Mesendoderm (in vitro differentiated cells): ENCODE results near the gene SCAI.

Experiments
- DNase-seq: peaks from one replicate; pipeline ENCODE4 v3.0.0; 2013
- H2AK5ac ChIP-seq: 2 replicates; pipeline ENCODE4 v1.6.1; 2013; ENCODE audit warnings: low read length, inconsistent platforms
- H2BK120ac ChIP-seq: 2 replicates; pipeline ENCODE4 v1.6.1; 2013; ENCODE audit warnings: low read depth, mild to moderate bottlenecking, low read length, moderate library complexity, mixed read lengths
- H2BK15ac ChIP-seq: replicated peaks from 2 replicates; pipeline ENCODE4 v1.6.1; 2013; ENCODE audit warnings: low read depth, mild to moderate bottlenecking, moderate library complexity
- H2BK5ac ChIP-seq: 2 replicates; pipeline ENCODE4 v1.6.1; 2013; ENCODE audit warnings: low read length, inconsistent platforms
- H3K18ac ChIP-seq: 2 replicates; pipeline ENCODE4 v1.6.1; 2013; ENCODE audit warnings: mild to moderate bottlenecking, low read length, mixed read lengths
- H3K23ac ChIP-seq: one replicate; pipeline ENCODE4 v1.6.1; 2013; ENCODE audit warnings: low read length
- H3K27ac ChIP-seq: 2 replicates; pipeline ENCODE4 v1.5.1; 2013; ENCODE audit warnings: low read depth, mild to moderate bottlenecking, inconsistent platforms, low read length, moderate library complexity
- H3K27me3 ChIP-seq: 2 replicates; pipeline ENCODE4 v1.6.1; 2013; ENCODE audit warnings: low read length, control low read depth, mild to moderate bottlenecking, inconsistent platforms; ENCODE audit not compliant: insufficient read depth, poor library complexity
- H3K36me3 ChIP-seq: 2 replicates; pipeline ENCODE4 v1.6.1; 2013; ENCODE audit warnings: low read length, inconsistent platforms; ENCODE audit not compliant: control insufficient read depth, insufficient read depth
- H3K4ac ChIP-seq: one replicate; pipeline ENCODE4 v1.6.1; 2013; ENCODE audit warnings: low read depth, mild to moderate bottlenecking, low read length, moderate library complexity
- H3K4me1 ChIP-seq: 2 replicates; pipeline ENCODE4 v1.6.1; 2013; ENCODE audit warnings: low read depth, low read length, inconsistent platforms; ENCODE audit not compliant: control insufficient read depth
- H3K4me2 ChIP-seq: 2 replicates; pipeline ENCODE4 v1.6.1; 2013; ENCODE audit warnings: low read length
- H3K4me3 ChIP-seq: 2 replicates; pipeline ENCODE4 v1.5.1; 2013; ENCODE audit warnings: mild to moderate bottlenecking, low read length
- H3K56ac ChIP-seq: one replicate; pipeline ENCODE4 v1.6.1; 2013; ENCODE audit warnings: low read length
- H3K79me1 ChIP-seq: 2 replicates; pipeline ENCODE4 v1.6.1; 2013; ENCODE audit warnings: low read length, inconsistent platforms
- H3K79me2 ChIP-seq: 2 replicates; pipeline ENCODE4 v1.6.1; 2013; ENCODE audit warnings: mild to moderate bottlenecking, low read length; ENCODE audit not compliant: control insufficient read depth, insufficient read depth
- H3K9ac ChIP-seq: 2 replicates; pipeline ENCODE4 v1.6.1; 2013; ENCODE audit warnings: low read length, inconsistent platforms
- H4K5ac ChIP-seq: one replicate; pipeline ENCODE4 v1.6.1; 2013; ENCODE audit warnings: low read length
- H4K8ac ChIP-seq: one replicate; pipeline ENCODE4 v1.6.1; 2013; ENCODE audit warnings: low read depth, mild to moderate bottlenecking, control low read depth, low read length, moderate library complexity
- WGBS: extraction: QIAGEN DNeasy Blood & Tissue Kit; methylation state at CpG from one replicate; pipeline ENCODE4 v1.1.7; 2013; ENCODE audit warnings: low lambda C conversion rate, missing lambda C conversion rate; ENCODE audit not compliant: insufficient coverage; ENCODE audit errors: extremely low coverage; 5-methylcytosine and 5-hydroxymethylcytosine counted together

Gene SCAI

GRCh38 chr9:124954255-124954654 lies 189.1 kb downstream of the SCAI start:
- Histone ChIP-seq H2BK120ac (no peak overlapping the region), H3K4ac (no peak overlapping the region), H3K18ac (no peak overlapping the region), H2AK5ac (no peak overlapping the region), H3K36me3 (no peaks in the 10 kb centered on the region), H3K4me2 (no peak overlapping the region), H2BK15ac (no peak overlapping the region), H3K4me3 (no peak overlapping the region), H4K8ac (no peak overlapping the region), H3K4me1 (no peaks in the 10 kb centered on the region), H3K27ac (no peak overlapping the region), H3K56ac (no peak overlapping the region), H4K5ac (no peak overlapping the region), H3K23ac (no peak overlapping the region), H3K27me3 (no peaks in the 10 kb centered on the region), H2BK5ac (no peak overlapping the region), H3K79me1 (no peaks in the 10 kb centered on the region), H3K79me2 (no peaks in the 10 kb centered on the region), H3K9ac (no peak overlapping the region)
- no peak for DNase-seq
- no CpG with 5 or more reads among the region's 1 CpG for WGBS

- H2BK5ac ChIP-seq = no peak overlapping the region
- H3K4me3 ChIP-seq = no peak overlapping the region
- no peak overlapping the region for H3K23ac ChIP-seq
- no peak overlapping the region for H3K4me2 ChIP-seq
- no peak for DNase-seq
- H3K79me1 ChIP-seq = no peaks in the 10 kb centered on the region
- no peak overlapping the region for H2BK120ac ChIP-seq
- H3K36me3 ChIP-seq = no peaks in the 10 kb centered on the region
- WGBS = no CpG with 5 or more reads among the region's 3 CpGs
- no peak overlapping the region for H3K4ac ChIP-seq
- no peak overlapping the region for H4K5ac ChIP-seq
- H2AK5ac ChIP-seq = no peak overlapping the region
- H3K4me1 ChIP-seq = no peaks in the 10 kb centered on the region
- no peak overlapping the region for H3K27ac ChIP-seq
- no peak overlapping the region for H3K18ac ChIP-seq
- H3K9ac ChIP-seq = no peak overlapping the region
- no peak overlapping the region for H2BK15ac ChIP-seq
- no peaks in the 10 kb centered on the region for H3K79me2 ChIP-seq
- no peak overlapping the region for H4K8ac ChIP-seq
- no peak overlapping the region for H3K56ac ChIP-seq
- H3K27me3 ChIP-seq = no peaks in the 10 kb centered on the region
Observed at GRCh38 chr9:124950050-124950718, 193.1 kb downstream of the SCAI start.

- H3K23ac ChIP-seq = no peak overlapping the region
- H2BK5ac ChIP-seq = no peak overlapping the region
- no peak for DNase-seq
- H3K4me3 ChIP-seq = no peak overlapping the region
- no peak overlapping the region for H3K4ac ChIP-seq
- H2BK15ac ChIP-seq = no peak overlapping the region
- H3K27ac ChIP-seq = no peak overlapping the region
- H3K36me3 ChIP-seq = no peaks in the 10 kb centered on the region
- no peaks in the 10 kb centered on the region for H3K27me3 ChIP-seq
- H3K18ac ChIP-seq = no peak overlapping the region
- H3K79me1 ChIP-seq = no peaks in the 10 kb centered on the region
- no peaks in the 10 kb centered on the region for H3K4me1 ChIP-seq
- H3K4me2 ChIP-seq = no peak overlapping the region
- H3K79me2 ChIP-seq = no peaks in the 10 kb centered on the region
- H4K8ac ChIP-seq = no peak overlapping the region
- H3K9ac ChIP-seq = no peak overlapping the region
- no peak overlapping the region for H2BK120ac ChIP-seq
- no peak overlapping the region for H4K5ac ChIP-seq
- WGBS = no CpG with 5 or more reads among the region's 2 CpGs
- no peak overlapping the region for H2AK5ac ChIP-seq
- H3K56ac ChIP-seq = no peak overlapping the region
Observed at GRCh38 chr9:124949387-124949786, 193.9 kb downstream of the SCAI start.

- Histone ChIP-seq H2AK5ac (no peak overlapping the region), H3K36me3 (no peaks in the 10 kb centered on the region), H3K56ac (no peak overlapping the region), H3K4me3 (no peak overlapping the region), H3K79me1 (no peaks in the 10 kb centered on the region), H3K27me3 (no peaks in the 10 kb centered on the region), H2BK120ac (no peak overlapping the region), H3K27ac (no peak overlapping the region), H3K23ac (no peak overlapping the region), H3K4me1 (no peaks in the 10 kb centered on the region), H4K5ac (no peak overlapping the region), H3K18ac (no peak overlapping the region), H4K8ac (no peak overlapping the region), H3K79me2 (no peaks in the 10 kb centered on the region), H2BK15ac (no peak overlapping the region), H3K9ac (no peak overlapping the region), H3K4ac (no peak overlapping the region), H2BK5ac (no peak overlapping the region), H3K4me2 (no peak overlapping the region)
- DNase-seq = no peak
- WGBS = no CpG with 5 or more reads among the region's 5 CpGs
Observed at GRCh38 chr9:124947727-124948391, 195.5 kb downstream of the SCAI start.

- Histone ChIP-seq H3K79me2 (no peaks in the 10 kb centered on the region), H2AK5ac (no peak overlapping the region), H3K4me3 (no peak overlapping the region), H3K27me3 (no peaks in the 10 kb centered on the region), H3K4ac (no peak overlapping the region), H3K4me2 (no peak overlapping the region), H3K79me1 (no peaks in the 10 kb centered on the region), H2BK120ac (no peak overlapping the region), H3K4me1 (no peaks in the 10 kb centered on the region), H3K36me3 (no peaks in the 10 kb centered on the region), H3K9ac (no peak overlapping the region), H2BK15ac (no peak overlapping the region), H3K56ac (no peak overlapping the region), H3K18ac (no peak overlapping the region), H2BK5ac (no peak overlapping the region), H4K8ac (no peak overlapping the region), H3K27ac (no peak overlapping the region), H4K5ac (no peak overlapping the region), H3K23ac (no peak overlapping the region)
- no peak for DNase-seq
- WGBS = no CpG with 5 or more reads among the region's 1 CpG
Observed at GRCh38 chr9:124946167-124946566, 197.2 kb downstream of the SCAI start.
